IPS-11a (cell line): ENCODE measurements around the gene GSK3B.
"Not testable (repeated sequence)": the region's sequence is repeated elsewhere in the genome, so short reads cannot be mapped to it uniquely, and the experiment has no call there.

Experiments used
- H3K4me3 ChIP-seq: one replicate; pipeline ENCODE4 v1.5.1; 2013; ENCODE audit warnings: low read depth, low read length, control low read depth

GSK3B gene

DNA sequence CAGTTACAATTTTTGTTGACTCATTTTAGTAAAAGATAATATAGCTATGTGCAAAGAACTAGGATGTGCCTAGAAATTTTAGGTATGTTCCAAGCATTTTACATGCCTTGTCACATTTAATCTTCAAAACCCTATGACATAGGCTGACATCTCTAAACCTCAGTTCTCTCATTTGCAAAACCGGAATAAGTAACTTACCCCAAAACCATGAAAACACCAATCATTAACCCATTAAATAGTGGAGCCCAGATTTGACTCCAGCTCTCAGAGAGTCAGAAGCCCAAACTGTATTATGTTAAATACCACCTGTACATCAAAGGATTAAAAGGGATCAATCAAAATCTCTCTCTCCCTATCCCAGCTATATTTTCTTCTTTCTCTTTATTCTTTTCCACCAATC lies 36.6 kb downstream of the GSK3B start:
- no peak overlapping the region for H3K4me3 ChIP-seq

- no peak overlapping the region for H3K4me3 ChIP-seq
Observed at GRCh38 chr3:120057029-120057428, 37.2 kb downstream of the GSK3B start.

GRCh38 chr3:120053647-120054046 lies 40.6 kb downstream of the GSK3B start:
- H3K4me3 ChIP-seq, result not testable (repeated sequence)

DNA sequence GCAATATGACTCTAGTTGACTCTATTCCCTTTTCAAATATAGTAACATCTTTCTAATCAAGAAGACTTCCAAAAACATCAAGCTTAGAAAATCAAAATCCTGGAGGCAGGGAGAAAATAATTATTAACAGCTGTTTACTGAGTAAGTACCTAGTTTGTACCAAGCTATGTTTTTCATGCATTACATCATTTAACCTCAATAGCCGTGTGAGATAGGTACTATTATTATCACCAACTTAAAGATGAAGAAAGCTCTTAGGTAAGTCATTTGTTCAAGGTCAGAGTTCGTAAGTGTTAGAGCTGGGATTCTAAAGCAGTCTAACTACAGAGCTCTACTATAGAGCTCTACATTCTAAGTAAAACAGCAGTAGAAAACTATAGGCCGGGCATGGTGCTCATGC lies 41.6 kb downstream of the GSK3B start:
- no peak overlapping the region for H3K4me3 ChIP-seq

DNA sequence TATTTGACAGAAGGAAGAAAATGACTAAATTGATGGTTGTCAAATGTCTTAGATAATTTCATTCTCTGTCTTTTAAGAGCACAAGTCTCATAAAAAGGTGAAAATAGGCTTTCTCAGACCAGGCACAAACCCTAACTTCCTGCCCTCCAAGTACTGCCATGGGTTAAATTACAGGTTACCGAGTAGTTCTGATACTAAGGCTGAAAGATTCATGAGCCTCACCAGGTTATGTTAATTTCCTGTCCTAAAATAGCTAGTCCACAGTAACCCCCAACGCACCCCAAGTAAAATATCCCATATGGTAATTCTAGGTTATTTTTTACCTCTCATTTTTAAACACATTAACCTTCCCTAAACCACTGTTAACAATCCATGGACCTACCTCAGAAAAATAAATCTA lies 42.0 kb downstream of the GSK3B start:
- H3K4me3 ChIP-seq, result no peak overlapping the region

DNA sequence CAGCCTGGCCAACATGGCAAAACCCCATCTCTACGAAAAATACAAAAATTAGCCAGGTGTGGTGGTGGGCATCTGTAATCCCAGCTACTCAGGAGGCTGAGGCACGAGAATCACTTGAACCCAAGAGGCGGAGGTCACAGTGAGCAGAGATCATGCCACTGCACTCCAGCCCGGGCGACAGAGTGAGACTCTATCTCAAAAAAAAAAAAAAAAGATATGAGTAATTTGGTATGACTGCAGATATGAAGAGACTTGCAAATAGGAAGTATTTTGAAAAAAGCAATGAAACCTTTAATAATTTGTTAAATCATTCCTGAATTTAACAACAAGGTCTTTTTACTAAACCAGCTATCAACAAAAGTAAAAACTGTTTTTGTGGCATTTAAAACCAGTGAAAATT lies 42.7 kb downstream of the GSK3B start:
- not testable (repeated sequence) for H3K4me3 ChIP-seq

- H3K4me3 ChIP-seq, result no peak overlapping the region
Observed at GRCh38 chr3:120049881-120050539, 44.2 kb downstream of the GSK3B start.

- H3K4me3 ChIP-seq, result no peak overlapping the region
Observed at GRCh38 chr3:120049072-120049471, 45.2 kb downstream of the GSK3B start.

DNA sequence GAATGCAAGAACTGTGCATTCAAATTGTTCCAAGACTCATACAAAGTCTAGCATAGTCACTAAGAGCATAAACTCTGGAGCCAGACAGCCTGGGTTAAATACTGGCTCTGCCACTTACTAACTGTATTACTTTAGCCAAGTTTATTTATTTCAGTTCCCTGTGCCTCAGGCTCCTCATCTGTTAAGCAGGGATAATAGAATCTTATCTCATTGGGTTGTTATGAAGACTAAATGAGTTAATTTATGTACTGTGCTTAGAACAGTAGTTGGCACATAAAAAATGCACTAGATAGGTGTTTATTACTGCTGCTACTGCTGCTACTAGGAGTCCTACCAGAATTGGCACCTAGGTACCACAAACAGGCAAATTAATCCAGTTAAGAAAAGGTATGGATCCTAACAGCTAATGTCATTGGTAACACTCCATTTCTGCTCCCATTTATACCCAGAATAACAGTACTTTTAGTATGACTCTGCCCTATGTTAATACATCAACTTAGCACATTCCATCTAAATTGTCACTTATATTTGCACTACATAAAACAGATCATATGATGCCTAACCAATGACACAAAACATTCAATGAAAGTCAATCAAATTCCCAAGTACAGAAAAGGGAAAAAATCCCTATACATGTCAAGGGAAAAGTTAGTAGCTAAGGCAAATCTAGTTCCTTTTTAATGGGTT lies 45.7 kb downstream of the GSK3B start:
- no peak overlapping the region for H3K4me3 ChIP-seq

GRCh38 chr3:120047686-120048085 lies 46.6 kb downstream of the GSK3B start:
- H3K4me3 ChIP-seq, result no peak overlapping the region

DNA sequence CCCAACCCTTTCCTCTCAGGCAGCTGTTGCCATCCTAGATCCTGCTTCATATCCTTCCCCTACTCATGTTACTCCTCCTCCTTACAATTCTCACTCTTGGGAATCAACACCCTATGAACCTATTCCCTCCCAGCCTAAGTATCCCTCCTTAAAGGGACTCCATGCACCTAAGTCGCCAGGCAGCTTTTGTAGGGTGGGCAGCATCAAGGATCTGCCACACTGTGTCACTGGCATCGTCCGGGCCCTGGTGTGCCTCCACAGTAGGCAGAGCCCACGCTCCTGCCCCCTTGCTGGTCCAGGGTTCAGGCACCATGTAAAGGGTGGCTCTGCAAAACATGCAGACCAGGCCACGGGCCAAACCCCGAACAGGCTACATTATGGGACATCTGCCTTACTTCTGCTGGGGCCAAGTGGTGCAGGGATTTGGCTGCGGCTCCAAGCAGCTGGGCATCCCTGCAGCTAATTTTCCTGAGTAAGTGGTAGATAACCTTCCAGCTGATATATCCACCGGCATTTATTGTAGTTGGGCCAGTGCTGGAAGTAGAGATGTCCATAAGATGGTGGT lies 53.4 kb downstream of the GSK3B start:
- H3K4me3 ChIP-seq, result no peak overlapping the region

DNA sequence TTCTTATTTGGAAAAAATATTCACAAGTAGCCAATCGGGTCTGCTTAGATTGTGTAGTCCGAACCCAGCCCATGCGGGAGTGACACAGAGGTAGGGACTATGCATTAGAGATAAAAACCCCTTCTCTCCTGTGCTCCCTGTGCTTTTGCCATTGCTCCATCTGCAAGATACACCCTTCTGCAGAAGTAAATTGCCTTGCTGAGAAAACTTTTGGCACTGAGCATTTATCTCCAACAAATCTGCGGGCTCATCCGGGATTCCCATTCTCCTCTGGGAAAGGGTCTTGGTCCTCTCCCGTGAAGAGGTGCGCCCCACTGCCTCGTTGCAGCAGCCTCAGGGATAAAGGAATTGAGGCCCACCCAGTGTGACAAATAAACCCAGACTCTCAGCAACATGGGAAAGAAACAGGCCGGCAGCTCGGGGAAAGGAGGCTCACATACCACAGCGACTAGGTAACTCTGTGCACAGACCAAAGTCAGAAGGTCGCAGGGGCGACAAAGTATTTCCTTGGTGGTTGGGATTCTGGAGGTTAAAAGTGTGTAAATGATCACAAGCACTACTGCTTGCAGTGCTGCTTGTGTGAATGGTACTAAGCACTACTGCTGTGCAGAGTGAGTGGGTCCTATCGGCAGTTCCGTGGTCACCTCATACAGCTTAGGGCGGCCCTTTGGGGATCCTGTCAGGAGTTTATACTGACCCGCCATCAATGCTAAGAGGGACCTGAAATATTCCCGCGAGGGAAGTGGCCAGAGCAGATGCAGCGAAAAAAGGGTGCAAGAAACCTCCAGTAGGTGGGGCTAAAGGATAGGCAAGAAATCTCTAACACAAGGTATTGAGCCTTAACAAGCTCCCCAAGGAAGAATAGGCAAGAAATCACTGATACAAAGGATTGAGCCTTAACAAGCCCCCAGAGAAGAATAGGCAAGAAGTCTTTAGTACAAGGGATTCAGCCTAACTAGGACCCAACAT lies 54.3 kb downstream of the GSK3B start:
- no peak overlapping the region for H3K4me3 ChIP-seq

DNA sequence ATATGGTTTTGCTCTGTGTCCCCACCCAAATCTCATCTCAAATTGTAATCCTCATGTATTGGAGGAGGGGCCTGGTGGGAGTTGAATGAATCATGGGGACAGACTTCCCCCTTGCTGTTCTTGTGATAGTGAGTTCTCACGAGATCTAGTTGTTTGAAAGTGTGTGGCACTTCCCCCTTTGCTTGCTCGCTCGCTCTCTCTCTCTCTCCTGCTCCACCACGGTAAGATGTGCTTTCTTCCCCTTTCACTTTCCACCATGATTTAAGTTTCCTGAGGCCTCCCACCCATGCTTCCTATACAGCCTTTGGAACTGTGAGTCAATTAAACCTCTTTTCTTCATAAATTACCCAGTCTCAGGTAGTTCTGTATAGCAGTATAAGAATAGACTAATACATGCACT lies 60.7 kb downstream of the GSK3B start:
- no peak overlapping the region for H3K4me3 ChIP-seq

GRCh38 chr3:120031561-120031960 lies 62.7 kb downstream of the GSK3B start:
- H3K4me3 ChIP-seq, result no peak overlapping the region

GRCh38 chr3:120029749-120030148 lies 64.5 kb downstream of the GSK3B start:
- H3K4me3 ChIP-seq, result no peak overlapping the region

DNA sequence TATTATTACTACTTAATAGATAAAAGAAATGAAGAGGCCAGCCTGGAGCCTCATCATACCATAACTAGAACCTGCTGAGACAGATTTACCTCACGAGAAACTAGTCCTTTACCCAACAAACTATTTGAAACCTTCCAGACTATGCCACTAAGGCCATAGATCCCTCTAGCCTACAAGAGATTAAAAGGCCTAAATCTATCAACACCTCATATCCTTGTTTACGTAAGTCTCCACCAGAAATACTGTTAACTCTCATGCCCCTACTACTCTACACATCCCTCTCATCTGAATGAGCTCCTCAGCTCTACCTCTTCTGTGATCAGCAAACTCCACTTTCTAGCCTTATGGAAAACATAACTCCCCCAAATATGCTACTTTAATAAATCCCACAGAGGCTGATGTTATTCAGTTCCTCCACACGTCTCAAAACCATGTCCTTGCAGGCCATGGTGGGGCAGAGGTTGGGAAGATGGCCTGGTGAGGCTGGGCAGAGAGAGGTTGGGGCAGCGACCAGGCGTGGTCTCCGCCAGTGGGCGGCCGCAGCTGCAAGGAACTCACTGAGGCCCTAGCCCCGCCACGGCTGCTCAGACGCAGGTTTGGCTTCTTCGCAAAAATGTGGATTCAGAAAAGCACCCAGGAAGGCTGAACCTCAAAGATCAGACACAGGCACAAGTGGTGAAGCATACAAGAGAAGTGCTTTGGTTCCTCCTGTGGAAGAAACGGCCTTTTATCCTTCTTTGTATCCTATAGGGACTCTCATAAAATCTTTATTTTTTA lies 65.8 kb downstream of the GSK3B start:
- no peak overlapping the region for H3K4me3 ChIP-seq

- H3K4me3 ChIP-seq, result no peak overlapping the region
Observed at GRCh38 chr3:120027226-120027625, 67.0 kb downstream of the GSK3B start.

DNA sequence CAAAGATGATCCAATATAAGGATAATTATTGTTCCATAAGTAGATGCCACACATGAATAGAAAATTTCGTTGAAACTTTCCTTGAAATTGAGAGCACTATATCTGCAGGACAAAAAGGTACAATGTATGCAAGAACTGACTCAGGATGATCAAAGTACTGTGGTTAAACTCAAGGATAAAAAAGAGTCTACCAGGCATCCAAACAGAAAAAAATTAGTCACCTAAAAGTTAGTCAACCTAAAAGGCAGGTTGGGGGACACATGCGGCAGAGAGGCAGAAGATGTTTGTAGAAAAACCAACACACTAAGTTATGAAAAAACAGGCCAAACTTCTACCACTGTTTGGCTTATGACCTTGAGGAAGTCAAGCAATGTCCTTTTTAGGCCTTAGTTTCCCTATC lies 68.7 kb downstream of the GSK3B start:
- no peak overlapping the region for H3K4me3 ChIP-seq

DNA sequence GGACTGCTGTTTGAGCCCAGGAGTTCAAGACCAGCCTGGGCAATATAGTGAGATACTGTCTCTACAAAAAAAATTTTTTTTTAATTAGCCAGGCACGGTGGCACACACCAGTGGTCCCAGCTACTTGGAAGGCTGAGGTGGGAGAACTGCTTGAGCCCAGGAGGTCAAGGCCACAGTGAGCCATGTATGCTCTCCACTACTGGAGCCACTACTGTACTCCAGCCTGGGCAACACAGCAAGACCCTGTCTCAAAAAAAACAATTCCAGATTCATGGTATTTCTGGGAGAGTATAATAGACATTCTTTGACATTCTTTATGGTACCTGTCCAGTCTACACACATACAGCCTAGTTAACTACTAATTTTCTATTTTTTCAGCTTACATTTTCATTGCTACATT lies 70.1 kb downstream of the GSK3B start:
- H3K4me3 ChIP-seq, result no peak overlapping the region

- no peak overlapping the region for H3K4me3 ChIP-seq
Observed at GRCh38 chr3:120022729-120023128, 71.5 kb downstream of the GSK3B start.

- no peak overlapping the region for H3K4me3 ChIP-seq
Observed at GRCh38 chr3:120021523-120021922, 72.7 kb downstream of the GSK3B start.
